ENCODE data around the gene OLFM4.
A peak's percentile ranks its signal among the peaks of the same experiment; 100 is the strongest.

Gene OLFM4

GRCh38 chr13:53001444-53002225 is 27.0 kb upstream of the OLFM4 start:
- Histone ChIP-seq H3K4me1 (ENCODE audit: control insufficient read depth in 1 of 2, insufficient read depth in 2 of 2, low read length in 2 of 2) (peaks cover 0 to 4% of the 10 kb centered on the region in 2 experiments), H3K27ac (ENCODE audit: low read depth, low read length) (no peak overlapping the region), H3K9ac (ENCODE audit: low read length) (no peak overlapping the region), H3K9me3 (ENCODE audit: insufficient read depth, low read depth, low read length) (peaks cover 5% of the 10 kb centered on the region), H3K79me1 (ENCODE audit: low read length) (peaks cover 2% of the 10 kb centered on the region), H3K14ac (ENCODE audit: low read length) (no peak overlapping the region), H3K4ac (ENCODE audit: low read depth, low read length) (no peak overlapping the region), H3K4me3 (ENCODE audit: low read depth, low read length) (no peak overlapping the region), H2BK120ac (ENCODE audit: insufficient read depth, low read length, poor library complexity) (no peak overlapping the region), H2AFZ (ENCODE audit: insufficient read depth, low read length, poor library complexity) (no peak overlapping the region), H3K36me3 (ENCODE audit: control insufficient read depth in 1 of 2, insufficient read depth in 2 of 2, low read length in 2 of 2) (no peaks in the 10 kb centered on the region), H3K23ac (ENCODE audit: low read length) (no peak overlapping the region), H4K12ac (ENCODE audit: low read depth, low read length) (no peak overlapping the region), H2AK5ac (ENCODE audit: low read length) (no peak overlapping the region), H4K8ac (ENCODE audit: low read depth, low read length) (no peak overlapping the region), H3K18ac (ENCODE audit: low read length) (no peak overlapping the region), H3K27me3 (ENCODE audit: insufficient read depth, low read length) (no peaks in the 10 kb centered on the region), H3K4me2 (ENCODE audit: low read length) (no peak overlapping the region), H3K79me2 (ENCODE audit: control insufficient read depth, insufficient read depth, low read length, poor library complexity) (no peaks in the 10 kb centered on the region), H4K91ac (ENCODE audit: low read depth, low read length) (no peak overlapping the region), H2BK12ac (ENCODE audit: low read length) (no peak overlapping the region), H2BK5ac (ENCODE audit: low read depth, low read length, poor library complexity) (no peak overlapping the region)
- DNase-seq, result no peak
- WGBS (ENCODE audit: extremely low coverage, insufficient coverage, insufficient read length), result no CpG with 5 or more reads among the region's 4 CpGs

- H2BK120ac ChIP-seq (ENCODE audit: insufficient read depth, low read length, poor library complexity), result no peak overlapping the region
- no peak overlapping the region for H4K91ac ChIP-seq (ENCODE audit: low read depth, low read length)
- H2AFZ ChIP-seq (ENCODE audit: insufficient read depth, low read length, poor library complexity), result no peak overlapping the region
- H3K23ac ChIP-seq (ENCODE audit: low read length), result no peak overlapping the region
- no peaks in the 10 kb centered on the region for H3K27me3 ChIP-seq (ENCODE audit: insufficient read depth, low read length)
- DNase-seq, result no peak
- no peak overlapping the region for H3K18ac ChIP-seq (ENCODE audit: low read length)
- H4K8ac ChIP-seq (ENCODE audit: low read depth, low read length), result no peak overlapping the region
- no peak overlapping the region for H3K14ac ChIP-seq (ENCODE audit: low read length)
- peaks cover 2% of the 10 kb centered on the region for H3K79me1 ChIP-seq (ENCODE audit: low read length)
- no peak overlapping the region for H2BK5ac ChIP-seq (ENCODE audit: low read depth, low read length, poor library complexity)
- H4K12ac ChIP-seq (ENCODE audit: low read depth, low read length), result no peak overlapping the region
- H3K79me2 ChIP-seq (ENCODE audit: control insufficient read depth, insufficient read depth, low read length, poor library complexity), result no peaks in the 10 kb centered on the region
- no peak overlapping the region for H3K4me2 ChIP-seq (ENCODE audit: low read length)
- H3K4me1 ChIP-seq (ENCODE audit: control insufficient read depth in 1 of 2, insufficient read depth in 2 of 2, low read length in 2 of 2), result peaks cover 0 to 4% of the 10 kb centered on the region in 2 experiments
- H3K9ac ChIP-seq (ENCODE audit: low read length), result no peak overlapping the region
- no peak overlapping the region for H3K4ac ChIP-seq (ENCODE audit: low read depth, low read length)
- no peak overlapping the region for H3K4me3 ChIP-seq (ENCODE audit: low read depth, low read length)
- H3K36me3 ChIP-seq (ENCODE audit: control insufficient read depth in 1 of 2, insufficient read depth in 2 of 2, low read length in 2 of 2), result no peaks in the 10 kb centered on the region
- no peak overlapping the region for H3K27ac ChIP-seq (ENCODE audit: low read depth, low read length)
- no peak overlapping the region for H2BK12ac ChIP-seq (ENCODE audit: low read length)
- peaks cover 5% of the 10 kb centered on the region for H3K9me3 ChIP-seq (ENCODE audit: insufficient read depth, low read depth, low read length)
- no CpG with 5 or more reads among the region's 2 CpGs for WGBS (ENCODE audit: extremely low coverage, insufficient coverage, insufficient read length)
- no peak overlapping the region for H2AK5ac ChIP-seq (ENCODE audit: low read length)
These were observed 24.0 kb upstream of the OLFM4 start for GRCh38 chr13:53004573-53004972.

GRCh38 chr13:53005626-53006025 is 23.0 kb upstream of the OLFM4 start:
- Histone ChIP-seq H3K36me3 (ENCODE audit: control insufficient read depth in 1 of 2, insufficient read depth in 2 of 2, low read length in 2 of 2) (no peaks in the 10 kb centered on the region), H3K4me2 (ENCODE audit: low read length) (no peak overlapping the region), H3K27ac (ENCODE audit: low read depth, low read length) (no peak overlapping the region), H3K14ac (ENCODE audit: low read length) (no peak overlapping the region), H3K23ac (ENCODE audit: low read length) (no peak overlapping the region), H3K4ac (ENCODE audit: low read depth, low read length) (no peak overlapping the region), H2AK5ac (ENCODE audit: low read length) (no peak overlapping the region), H4K12ac (ENCODE audit: low read depth, low read length) (no peak overlapping the region), H3K18ac (ENCODE audit: low read length) (no peak overlapping the region), H3K4me3 (ENCODE audit: low read depth, low read length) (no peak overlapping the region), H3K79me1 (ENCODE audit: low read length) (peaks cover 2% of the 10 kb centered on the region), H2BK5ac (ENCODE audit: low read depth, low read length, poor library complexity) (no peak overlapping the region), H2AFZ (ENCODE audit: insufficient read depth, low read length, poor library complexity) (no peak overlapping the region), H3K79me2 (ENCODE audit: control insufficient read depth, insufficient read depth, low read length, poor library complexity) (no peaks in the 10 kb centered on the region), H3K9me3 (ENCODE audit: insufficient read depth, low read depth, low read length) (peaks cover 4% of the 10 kb centered on the region), H2BK120ac (ENCODE audit: insufficient read depth, low read length, poor library complexity) (no peak overlapping the region), H4K8ac (ENCODE audit: low read depth, low read length) (no peak overlapping the region), H3K4me1 (ENCODE audit: control insufficient read depth in 1 of 2, insufficient read depth in 2 of 2, low read length in 2 of 2) (peaks cover 0 to 4% of the 10 kb centered on the region in 2 experiments), H3K27me3 (ENCODE audit: insufficient read depth, low read length) (no peaks in the 10 kb centered on the region), H3K9ac (ENCODE audit: low read length) (no peak overlapping the region), H2BK12ac (ENCODE audit: low read length) (peak overlapping the region; percentile 66), H4K91ac (ENCODE audit: low read depth, low read length) (no peak overlapping the region)
- no peak for DNase-seq
- WGBS (ENCODE audit: extremely low coverage, insufficient coverage, insufficient read length), result no CpG with 5 or more reads among the region's 12 CpGs

GRCh38 chr13:53007872-53008271 is 20.7 kb upstream of the OLFM4 start:
- H3K9ac ChIP-seq (ENCODE audit: low read length), result no peak overlapping the region
- no peaks in the 10 kb centered on the region for H3K9me3 ChIP-seq (ENCODE audit: insufficient read depth, low read depth, low read length)
- no peak overlapping the region for H3K18ac ChIP-seq (ENCODE audit: low read length)
- no peak overlapping the region for H2BK120ac ChIP-seq (ENCODE audit: insufficient read depth, low read length, poor library complexity)
- no peak overlapping the region for H4K12ac ChIP-seq (ENCODE audit: low read depth, low read length)
- no peaks in the 10 kb centered on the region for H3K79me2 ChIP-seq (ENCODE audit: control insufficient read depth, insufficient read depth, low read length, poor library complexity)
- WGBS (ENCODE audit: extremely low coverage, insufficient coverage, insufficient read length), result no CpG with 5 or more reads among the region's 3 CpGs
- no peak overlapping the region for H2AFZ ChIP-seq (ENCODE audit: insufficient read depth, low read length, poor library complexity)
- peaks cover 2% of the 10 kb centered on the region for H3K79me1 ChIP-seq (ENCODE audit: low read length)
- H3K36me3 ChIP-seq (ENCODE audit: control insufficient read depth in 1 of 2, insufficient read depth in 2 of 2, low read length in 2 of 2), result no peaks in the 10 kb centered on the region
- no peak overlapping the region for H2BK5ac ChIP-seq (ENCODE audit: low read depth, low read length, poor library complexity)
- no peak overlapping the region for H3K27ac ChIP-seq (ENCODE audit: low read depth, low read length)
- no peak for DNase-seq
- H2BK12ac ChIP-seq (ENCODE audit: low read length), result no peak overlapping the region
- peaks cover 0 to 4% of the 10 kb centered on the region in 2 experiments for H3K4me1 ChIP-seq (ENCODE audit: control insufficient read depth in 1 of 2, insufficient read depth in 2 of 2, low read length in 2 of 2)
- no peak overlapping the region for H3K4ac ChIP-seq (ENCODE audit: low read depth, low read length)
- no peak overlapping the region for H4K8ac ChIP-seq (ENCODE audit: low read depth, low read length)
- no peak overlapping the region for H2AK5ac ChIP-seq (ENCODE audit: low read length)
- no peak overlapping the region for H3K4me2 ChIP-seq (ENCODE audit: low read length)
- H3K4me3 ChIP-seq (ENCODE audit: low read depth, low read length), result no peak overlapping the region
- no peak overlapping the region for H3K14ac ChIP-seq (ENCODE audit: low read length)
- H3K23ac ChIP-seq (ENCODE audit: low read length), result no peak overlapping the region
- H3K27me3 ChIP-seq (ENCODE audit: insufficient read depth, low read length), result no peaks in the 10 kb centered on the region
- no peak overlapping the region for H4K91ac ChIP-seq (ENCODE audit: low read depth, low read length)
